ENCODE data around the gene TP63.

- no peak for TF ChIP-seq CTCF (conservative IDR thresholded peaks at IDR 0.05)
- no peak for TF ChIP-seq EZH2 (IDR thresholded peaks at IDR 0.05; ENCODE audit: low read depth)
These were observed 276.6 kb downstream of the TP63 start for GRCh38 chr3:189907803-189908202.

Data from PC-9 (cell line).